Measurements from ENCODE around the gene PTTG1. TPM values are rescaled to one million over a fixed set of nuclear protein-coding genes. Genes with fewer than 3 reads are reported as not detected.

Gene PTTG1
- total and polyA plus RNA-seq, 2 donors (not counting 1 experiment from before 2014, with no cell fraction given), result 8.1 to 15.4 TPM

DNA sequence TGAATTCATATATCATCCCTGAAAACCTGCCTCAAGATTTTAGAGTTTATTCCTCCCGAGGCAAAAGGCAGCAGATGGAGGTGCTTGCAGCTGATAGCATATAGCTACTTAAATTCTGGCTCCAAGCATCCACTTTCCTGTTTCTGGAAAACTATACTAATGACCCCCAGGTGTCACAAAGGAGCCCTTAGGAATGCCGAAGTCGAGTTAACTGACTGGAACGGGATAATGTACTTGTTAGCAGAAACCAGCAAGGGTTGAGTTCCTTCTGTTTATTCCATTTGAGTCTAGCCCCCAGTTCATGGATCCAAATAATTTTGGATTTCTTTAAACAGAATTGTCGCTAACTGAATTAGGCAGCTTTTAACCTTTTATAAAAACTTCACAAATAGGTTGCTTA is 44.5 kb downstream of the PTTG1 start:
- Histone ChIP-seq H4K20me1 (ENCODE audit: control insufficient read depth, insufficient read depth, low read length, poor library complexity, severe bottlenecking) (no peaks in the 10 kb centered on the region), H3K27ac (ENCODE audit: low read length in 2 of 2) (no peak overlapping the region), H3K36me3 (replicated peaks in 1 of 2; ENCODE audit: control extremely low read depth in 1 of 2, control insufficient read depth in 1 of 2, extremely low read depth in 1 of 2, insufficient read depth in 2 of 2, low read length in 1 of 2) (no peaks in the 10 kb centered on the region), H3K9ac (ENCODE audit: low read length) (no peak overlapping the region), H3K79me2 (ENCODE audit: control insufficient read depth, insufficient read depth, low read length) (peaks cover 16% of the 10 kb centered on the region), H2AFZ (ENCODE audit: insufficient read depth, low read depth, low read length, poor library complexity, severe bottlenecking) (no peak overlapping the region), H3K4me3 (ENCODE audit: control extremely low read depth in 1 of 5, extremely low read depth in 1 of 5, insufficient read depth in 1 of 5, low read depth in 2 of 5, low read length in 4 of 5) (no peak overlapping the region), H3K4me1 (ENCODE audit: control insufficient read depth in 2 of 2, insufficient read depth in 2 of 2, low read length in 2 of 2) (peaks cover 42 to 49% of the 10 kb centered on the region in 2 donors), H3K9me3 (ENCODE audit: control extremely low read depth in 1 of 3, control insufficient read depth in 2 of 3, insufficient read depth in 1 of 3, low read length in 2 of 3) (no peaks in the 10 kb centered on the region), H3K27me3 (replicated peaks in 1 of 4; ENCODE audit: control extremely low read depth in 1 of 4, control insufficient read depth in 3 of 4, insufficient read depth in 4 of 4, low read length in 3 of 4) (peaks cover 0 to 32% (median 0%) of the 10 kb centered on the region in 4 experiments), H3K4me2 (replicated peaks; ENCODE audit: low read depth, low read length, poor library complexity, severe bottlenecking) (no peak overlapping the region)
- 100% methylated on average over 3 of the region's 5 CpGs for WGBS (ENCODE audit: insufficient coverage)
- no peak for TF ChIP-seq CTCF (IDR thresholded peaks at IDR 0.05)
- TF ChIP-seq EZH2 (IDR thresholded peaks at IDR 0.05; ENCODE audit: borderline replicate concordance, insufficient read depth, low read depth, low read length, poor library complexity, severe bottlenecking), result no peak
- intact Hi-C loops (cut with micrococcal nuclease), result loop anchor here (2.0 kb wide), 1 partner anchor 43 kb away; no protein-coding TSS in a partner anchor
- ChIA-PET POLR2A (interaction anchor here (1.0 kb wide), 1 partner anchor 28 kb away, joined by 5 read pairs; no protein-coding TSS in a partner anchor), CTCF (interaction anchor here (1.5 to 5.9 kb wide), 4 partner anchors 27 to 46 kb away, joined by 3 to 89 read pairs (median 5); partner anchors contain the start of gene SLU7)
- no peak for DNase-seq
- no peaks in the 10 kb centered on the region for H3K27me3 Mint-ChIP-seq
- no peaks in the 10 kb centered on the region for H3K9me3 Mint-ChIP-seq (ENCODE audit: insufficient read depth)
- no peak overlapping the region for H3K27ac Mint-ChIP-seq
- ATAC-seq (ENCODE audit: low read depth), result no peak
- no peak overlapping the region for H3K4me3 Mint-ChIP-seq
- H3K4me1 Mint-ChIP-seq, result peaks cover 55% of the 10 kb centered on the region

DNA sequence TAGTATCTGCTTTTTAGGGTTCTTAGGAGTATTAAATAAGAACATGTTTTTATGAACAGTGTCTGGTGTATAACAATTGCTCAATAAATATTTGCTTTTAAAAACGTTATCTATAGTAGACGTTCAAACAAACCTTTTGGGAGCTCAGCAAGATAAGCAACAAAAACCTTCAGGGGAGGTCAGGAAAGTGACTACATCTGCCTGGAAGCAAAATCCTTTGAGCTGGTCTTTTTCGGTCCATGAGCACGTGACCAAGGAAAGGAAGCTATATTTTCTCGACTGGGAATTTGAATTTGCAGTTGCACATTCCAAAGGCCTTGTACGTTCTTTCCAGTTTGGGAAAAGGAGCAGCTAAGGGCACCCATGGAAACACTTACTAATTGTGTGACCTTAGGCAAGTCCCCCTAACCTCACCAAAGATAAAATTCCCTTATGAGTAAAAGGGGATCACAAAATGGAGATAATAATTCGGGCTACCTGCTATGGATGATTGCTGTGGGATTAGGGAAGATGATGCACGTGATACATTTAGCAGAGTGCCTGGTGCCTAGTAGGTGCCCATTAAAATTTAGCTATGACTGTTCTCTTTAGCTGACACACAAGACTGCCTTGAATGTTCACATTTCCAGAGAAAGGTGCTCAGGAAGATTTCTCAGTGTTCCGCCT is 45.4 kb downstream of the PTTG1 start:
- Histone ChIP-seq H3K79me2 (ENCODE audit: control insufficient read depth, insufficient read depth, low read length) (peaks cover 16% of the 10 kb centered on the region), H3K36me3 (replicated peaks in 1 of 2; ENCODE audit: control extremely low read depth in 1 of 2, control insufficient read depth in 1 of 2, extremely low read depth in 1 of 2, insufficient read depth in 2 of 2, low read length in 1 of 2) (no peaks in the 10 kb centered on the region), H4K20me1 (ENCODE audit: control insufficient read depth, insufficient read depth, low read length, poor library complexity, severe bottlenecking) (no peaks in the 10 kb centered on the region), H3K9me3 (ENCODE audit: control extremely low read depth in 1 of 3, control insufficient read depth in 2 of 3, insufficient read depth in 1 of 3, low read length in 2 of 3) (no peaks in the 10 kb centered on the region), H3K27ac (ENCODE audit: low read length in 2 of 2) (peak overlapping the region in 1 of 2 donors; percentile 60), H3K4me2 (replicated peaks; ENCODE audit: low read depth, low read length, poor library complexity, severe bottlenecking) (peak overlapping the region; percentile 78), H3K4me3 (ENCODE audit: control extremely low read depth in 1 of 5, extremely low read depth in 1 of 5, insufficient read depth in 1 of 5, low read depth in 2 of 5, low read length in 4 of 5) (peak overlapping the region; percentile 24 to 58 (median 40)), H3K9ac (ENCODE audit: low read length) (peak overlapping the region; percentile 62), H2AFZ (ENCODE audit: insufficient read depth, low read depth, low read length, poor library complexity, severe bottlenecking) (peak overlapping the region; percentile 53), H3K27me3 (replicated peaks in 1 of 4; ENCODE audit: control extremely low read depth in 1 of 4, control insufficient read depth in 3 of 4, insufficient read depth in 4 of 4, low read length in 3 of 4) (peaks cover 0 to 32% (median 0%) of the 10 kb centered on the region in 4 experiments), H3K4me1 (ENCODE audit: control insufficient read depth in 2 of 2, insufficient read depth in 2 of 2, low read length in 2 of 2) (peaks cover 47 to 55% of the 10 kb centered on the region in 2 donors)
- H3K27me3 Mint-ChIP-seq, result no peaks in the 10 kb centered on the region
- CTCF ChIA-PET, result interaction anchor here (1.1 to 5.9 kb wide), 8 partner anchors 8 to 47 kb away, joined by 3 to 89 read pairs (median 6); partner anchors contain the start of gene SLU7
- DNase-seq (peak; percentile 19), ATAC-seq (ENCODE audit: low read depth) (no peak)
- POLR2A ChIA-PET, result interaction anchor here (0.8 to 1.4 kb wide), 3 partner anchors 27 to 48 kb away, joined by 3 to 5 read pairs (median 5); partner anchors contain the start of gene SLU7
- peaks cover 62% of the 10 kb centered on the region for H3K4me1 Mint-ChIP-seq
- intact Hi-C loops (cut with micrococcal nuclease), result loop anchor here (2.0 kb wide), 1 partner anchor 42 kb away; no protein-coding TSS in a partner anchor
- 16% methylated on average over 8 of the region's 9 CpGs for WGBS (ENCODE audit: insufficient coverage)
- H3K4me3 Mint-ChIP-seq, result peak overlapping the region; percentile 93
- peak overlapping the region; percentile 93 for H3K27ac Mint-ChIP-seq
- no peaks in the 10 kb centered on the region for H3K9me3 Mint-ChIP-seq (ENCODE audit: insufficient read depth)
- no peak for TF ChIP-seq CTCF (IDR thresholded peaks at IDR 0.05)
- TF ChIP-seq EZH2 (IDR thresholded peaks at IDR 0.05; ENCODE audit: borderline replicate concordance, insufficient read depth, low read depth, low read length, poor library complexity, severe bottlenecking), result no peak

Data from B cell (primary cell).